ENCODE results near the gene KCTD17.

DNA sequence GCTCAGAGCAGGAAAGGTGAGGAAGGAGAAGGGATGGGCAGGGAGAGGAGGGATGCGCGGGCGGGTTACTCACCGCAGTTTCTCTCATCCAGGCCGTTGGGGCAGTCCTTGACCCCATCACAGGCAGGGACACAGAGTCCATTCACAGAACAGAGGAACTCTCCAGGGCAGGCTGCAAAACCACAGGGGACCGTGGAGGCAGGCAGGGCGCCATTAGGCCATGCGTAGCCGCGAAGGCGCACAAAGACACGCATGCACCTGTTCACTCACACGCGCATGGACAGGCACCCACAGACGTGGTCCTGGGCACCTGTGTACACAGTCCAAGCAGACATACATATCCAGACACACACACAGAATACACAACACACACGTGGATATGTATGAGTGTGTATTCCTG lies 23.0 kb downstream of the KCTD17 start:
- TF ChIP-seq GATA2 (IDR thresholded peaks at IDR 0.05; ENCODE audit: low read depth, low read length) (no peak), GATA3 (IDR thresholded peaks at IDR 0.05; ENCODE audit: low read depth, low read length) (no peak)

Data from SH-SY5Y (cell line).